Measurements from ENCODE around the gene CHRNB2.

The CHRNB2 gene

GRCh38 chr1:154578058-154578418 lies 10.5 kb downstream of the CHRNB2 start:
- TF ChIP-seq, protein P1, sequence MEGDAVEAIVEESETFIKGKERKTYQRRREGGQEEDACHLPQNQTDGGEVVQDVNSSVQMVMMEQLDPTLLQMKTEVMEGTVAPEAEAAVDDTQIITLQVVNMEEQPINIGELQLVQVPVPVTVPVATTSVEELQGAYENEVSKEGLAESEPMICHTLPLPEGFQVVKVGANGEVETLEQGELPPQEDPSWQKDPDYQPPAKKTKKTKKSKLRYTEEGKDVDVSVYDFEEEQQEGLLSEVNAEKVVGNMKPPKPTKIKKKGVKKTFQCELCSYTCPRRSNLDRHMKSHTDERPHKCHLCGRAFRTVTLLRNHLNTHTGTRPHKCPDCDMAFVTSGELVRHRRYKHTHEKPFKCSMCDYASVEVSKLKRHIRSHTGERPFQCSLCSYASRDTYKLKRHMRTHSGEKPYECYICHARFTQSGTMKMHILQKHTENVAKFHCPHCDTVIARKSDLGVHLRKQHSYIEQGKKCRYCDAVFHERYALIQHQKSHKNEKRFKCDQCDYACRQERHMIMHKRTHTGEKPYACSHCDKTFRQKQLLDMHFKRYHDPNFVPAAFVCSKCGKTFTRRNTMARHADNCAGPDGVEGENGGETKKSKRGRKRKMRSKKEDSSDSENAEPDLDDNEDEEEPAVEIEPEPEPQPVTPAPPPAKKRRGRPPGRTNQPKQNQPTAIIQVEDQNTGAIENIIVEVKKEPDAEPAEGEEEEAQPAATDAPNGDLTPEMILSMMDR (IDR thresholded peaks at IDR 0.05; ENCODE audit: unreplicated experiment in 3 of 3) = no peak
- Mint-ChIP-seq H3K9me3 (no peaks in the 10 kb centered on the region), H3K27me3 (ENCODE audit: low read depth) (peaks cover 14% of the 10 kb centered on the region), H3K4me1 (peaks cover 39% of the 10 kb centered on the region), H3K27ac (peak overlapping the region; percentile 30 to 33 (median 33)), H3K4me3 (no peak overlapping the region), H3K36me3 (ENCODE audit: low read depth) (peaks cover 31% of the 10 kb centered on the region)

- Mint-ChIP-seq H3K36me3 (ENCODE audit: low read depth) (peaks cover 45% of the 10 kb centered on the region), H3K9me3 (no peaks in the 10 kb centered on the region), H3K4me3 (no peak overlapping the region), H3K27me3 (ENCODE audit: low read depth) (peaks cover 8% of the 10 kb centered on the region), H3K4me1 (peaks cover 50% of the 10 kb centered on the region), H3K27ac (peak overlapping the region in 1 of 3 experiments; percentile 21)
- TF ChIP-seq, protein P1 (IDR thresholded peaks at IDR 0.05; ENCODE audit: unreplicated experiment in 3 of 3) = no peak
Observed at GRCh38 chr1:154579374-154579773, 11.8 kb downstream of the CHRNB2 start.

DNA sequence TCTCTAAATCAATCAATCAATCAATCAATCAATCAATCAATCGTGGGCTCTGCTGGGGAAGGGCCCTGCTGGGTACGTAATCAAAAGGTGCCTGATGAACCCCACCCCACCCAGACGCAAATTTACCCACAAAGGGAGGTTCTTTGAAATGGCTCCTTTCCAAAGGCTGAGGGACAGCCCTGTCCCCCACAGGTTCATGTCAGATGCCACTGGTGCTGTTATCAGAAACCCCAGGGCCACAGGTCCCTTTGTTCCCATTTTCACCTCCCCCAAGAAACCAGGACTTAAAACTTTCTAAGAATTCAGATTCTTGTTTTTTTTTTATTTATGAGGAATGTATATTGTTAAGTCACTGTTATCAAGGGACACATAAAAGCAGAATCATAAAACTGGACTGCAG lies 14.2 kb downstream of the CHRNB2 start:
- H3K4me1 Mint-ChIP-seq = peaks cover 39% of the 10 kb centered on the region
- peaks cover 69% of the 10 kb centered on the region for H3K36me3 Mint-ChIP-seq (ENCODE audit: low read depth)
- H3K27me3 Mint-ChIP-seq (ENCODE audit: low read depth) = no peaks in the 10 kb centered on the region
- TF ChIP-seq, protein P1 (IDR thresholded peaks at IDR 0.05; ENCODE audit: unreplicated experiment in 3 of 3) = no peak
- no peaks in the 10 kb centered on the region for H3K9me3 Mint-ChIP-seq
- no peak overlapping the region for H3K27ac Mint-ChIP-seq
- no peak overlapping the region for H3K4me3 Mint-ChIP-seq

DNA sequence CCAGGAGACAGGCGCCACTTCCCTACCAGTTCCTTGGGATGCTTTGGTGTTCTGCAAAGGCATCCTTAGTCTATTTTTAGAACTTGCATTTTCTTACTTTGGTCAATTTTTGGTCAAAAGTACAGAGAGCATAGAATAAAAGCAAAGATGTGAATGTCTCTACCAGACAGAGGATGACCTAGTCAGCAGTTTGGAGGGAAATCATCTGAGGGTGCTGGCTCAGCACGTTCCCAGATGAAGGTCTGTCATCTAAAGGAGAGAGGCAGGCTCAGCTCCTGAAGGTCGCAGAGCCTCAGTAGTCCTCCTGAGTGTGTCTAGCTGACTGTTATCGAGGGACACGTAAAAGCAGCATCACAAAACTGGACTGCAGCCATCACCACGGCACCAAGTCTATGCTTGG lies 15.3 kb downstream of the CHRNB2 start:
- Mint-ChIP-seq H3K4me3 (no peak overlapping the region), H3K36me3 (ENCODE audit: low read depth) (peaks cover 80% of the 10 kb centered on the region), H3K9me3 (no peaks in the 10 kb centered on the region), H3K4me1 (peaks cover 37% of the 10 kb centered on the region), H3K27me3 (ENCODE audit: low read depth) (no peaks in the 10 kb centered on the region), H3K27ac (peak overlapping the region in 1 of 3 experiments; percentile 75)
- TF ChIP-seq, protein P1 (IDR thresholded peaks at IDR 0.05; ENCODE audit: unreplicated experiment in 3 of 3) = no peak

- peaks cover 84% of the 10 kb centered on the region for H3K36me3 Mint-ChIP-seq (ENCODE audit: low read depth)
- no peaks in the 10 kb centered on the region for H3K9me3 Mint-ChIP-seq
- H3K27ac Mint-ChIP-seq = peak overlapping the region in 2 of 3 experiments; percentile 62 to 75
- no peaks in the 10 kb centered on the region for H3K27me3 Mint-ChIP-seq (ENCODE audit: low read depth)
- H3K4me1 Mint-ChIP-seq = peaks cover 28% of the 10 kb centered on the region
- TF ChIP-seq, protein P1 (IDR thresholded peaks at IDR 0.05; ENCODE audit: unreplicated experiment in 3 of 3) = no peak
- no peak overlapping the region for H3K4me3 Mint-ChIP-seq
Observed at GRCh38 chr1:154583773-154584172, 16.2 kb downstream of the CHRNB2 start.

GRCh38 chr1:154584267-154584994 lies 16.9 kb downstream of the CHRNB2 start:
- Mint-ChIP-seq H3K27me3 (ENCODE audit: low read depth) (no peaks in the 10 kb centered on the region), H3K4me3 (no peak overlapping the region), H3K36me3 (ENCODE audit: low read depth) (peaks cover 84% of the 10 kb centered on the region), H3K9me3 (no peaks in the 10 kb centered on the region), H3K27ac (peak overlapping the region in 2 of 3 experiments; percentile 62 to 75), H3K4me1 (peaks cover 21% of the 10 kb centered on the region)
- TF ChIP-seq, protein P1 (IDR thresholded peaks at IDR 0.05; ENCODE audit: unreplicated experiment in 3 of 3) = no peak

Data from nephron (organoid).